Parathyroid adenoma (tissue), 2 donors: Measurements from ENCODE around the gene TDP2.

ENCODE experiments used
- H2AFZ ChIP-seq: fragments of 300-600 bp; sonication (generic); one replicate; pipeline ENCODE4 v1.7.0; 2017; ENCODE audit warnings: antibody characterized with exemption, mild to moderate bottlenecking
- H3K27ac ChIP-seq: fragments of 300-600 bp; sonication (generic); one replicate; pipeline ENCODE4 v1.7.0; 2017
- H3K27me3 ChIP-seq: fragments of 300-600 bp; sonication (generic); one replicate; pipeline ENCODE4 v1.7.0; 2017; ENCODE audit warnings: low read length; ENCODE audit not compliant: control insufficient read depth, insufficient read depth
- H3K36me3 ChIP-seq: fragments of 300-600 bp; sonication (generic); one replicate; pipeline ENCODE4 v1.7.0; 2017; ENCODE audit warnings: low read length; ENCODE audit not compliant: control insufficient read depth, insufficient read depth
- H3K4me1 ChIP-seq: fragments of 300-600 bp; sonication (generic); one replicate; pipeline ENCODE4 v1.7.0; 2017; ENCODE audit warnings: control low read depth
- H3K4me2 ChIP-seq: fragments of 300-600 bp; sonication (generic); one replicate; pipeline ENCODE4 v1.7.0; 2017; ENCODE audit warnings: low read length
- H3K4me3 ChIP-seq: fragments of 300-600 bp; sonication (generic); one replicate; pipeline ENCODE4 v1.7.0; 2017; ENCODE audit warnings: low read depth, low read length
- H3K79me2 ChIP-seq: fragments of 300-600 bp; sonication (generic); one replicate; pipeline ENCODE4 v1.7.0; 2017; ENCODE audit warnings: control low read depth
- H3K9ac ChIP-seq: fragments of 300-600 bp; sonication (generic); one replicate; pipeline ENCODE4 v1.7.0; 2017; ENCODE audit warnings: mild to moderate bottlenecking
- H3K9me3 ChIP-seq: fragments of 300-600 bp; sonication (generic); one replicate; pipeline ENCODE4 v1.7.0; 2017; ENCODE audit warnings: low read length; ENCODE audit not compliant: control insufficient read depth
- TF ChIP-seq, protein P1 (sequence below): fragments of 300-600 bp; sonication (generic); IDR thresholded peaks from one replicate; pipeline ENCODE4 v1.7.0; 2017; ENCODE audit warnings: antibody characterized with exemption, mild to moderate bottlenecking
- donor health status: primary hyperparathyroidism.

Gene TDP2

DNA sequence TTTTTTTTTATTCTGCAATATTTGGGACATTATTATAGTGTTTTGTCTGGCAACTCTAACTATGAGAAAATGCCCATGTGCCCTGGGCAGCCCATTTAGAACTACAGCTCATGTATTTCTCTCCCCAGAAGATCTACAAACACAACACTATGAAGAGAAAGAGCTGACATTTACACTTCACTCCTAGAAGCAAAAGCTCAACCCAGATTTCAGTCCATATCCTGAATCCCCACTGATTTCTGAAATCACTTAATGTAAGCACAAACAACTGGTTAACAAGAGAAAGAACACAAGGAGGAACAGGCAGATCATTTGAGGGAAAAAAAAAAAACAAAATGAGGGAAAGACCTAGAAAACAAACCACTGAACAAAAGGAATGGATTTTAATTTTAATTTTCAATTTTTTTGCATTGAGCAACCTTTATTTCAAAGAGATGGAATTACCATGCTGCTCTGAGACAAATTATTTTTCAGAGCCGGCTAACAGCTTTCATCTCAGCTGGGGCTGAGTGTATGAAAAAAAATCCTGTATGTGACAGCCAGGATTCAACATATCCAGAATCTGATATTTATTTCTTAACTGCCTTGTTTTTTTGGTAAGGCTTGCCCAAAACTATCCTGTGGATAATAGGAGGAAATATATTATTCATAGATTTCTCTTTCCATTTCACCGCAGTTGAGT, 53.2 kb downstream of the TDP2 start:
- TF ChIP-seq, protein P1, sequence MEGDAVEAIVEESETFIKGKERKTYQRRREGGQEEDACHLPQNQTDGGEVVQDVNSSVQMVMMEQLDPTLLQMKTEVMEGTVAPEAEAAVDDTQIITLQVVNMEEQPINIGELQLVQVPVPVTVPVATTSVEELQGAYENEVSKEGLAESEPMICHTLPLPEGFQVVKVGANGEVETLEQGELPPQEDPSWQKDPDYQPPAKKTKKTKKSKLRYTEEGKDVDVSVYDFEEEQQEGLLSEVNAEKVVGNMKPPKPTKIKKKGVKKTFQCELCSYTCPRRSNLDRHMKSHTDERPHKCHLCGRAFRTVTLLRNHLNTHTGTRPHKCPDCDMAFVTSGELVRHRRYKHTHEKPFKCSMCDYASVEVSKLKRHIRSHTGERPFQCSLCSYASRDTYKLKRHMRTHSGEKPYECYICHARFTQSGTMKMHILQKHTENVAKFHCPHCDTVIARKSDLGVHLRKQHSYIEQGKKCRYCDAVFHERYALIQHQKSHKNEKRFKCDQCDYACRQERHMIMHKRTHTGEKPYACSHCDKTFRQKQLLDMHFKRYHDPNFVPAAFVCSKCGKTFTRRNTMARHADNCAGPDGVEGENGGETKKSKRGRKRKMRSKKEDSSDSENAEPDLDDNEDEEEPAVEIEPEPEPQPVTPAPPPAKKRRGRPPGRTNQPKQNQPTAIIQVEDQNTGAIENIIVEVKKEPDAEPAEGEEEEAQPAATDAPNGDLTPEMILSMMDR = no peak
- no peaks in the 10 kb centered on the region for H3K36me3 ChIP-seq
- H3K9ac ChIP-seq = no peak overlapping the region

GRCh38 chr6:24610672-24611071, 56.0 kb downstream of the TDP2 start:
- H3K27me3 ChIP-seq = no peaks in the 10 kb centered on the region
- no peak overlapping the region for H3K9ac ChIP-seq
- H3K36me3 ChIP-seq = no peaks in the 10 kb centered on the region
- H3K4me3 ChIP-seq = no peak overlapping the region
- H3K27ac ChIP-seq = no peak overlapping the region
- H3K9me3 ChIP-seq = no peaks in the 10 kb centered on the region
- H3K79me2 ChIP-seq = no peaks in the 10 kb centered on the region
- no peak overlapping the region for H2AFZ ChIP-seq
- H3K4me2 ChIP-seq = no peak overlapping the region
- H3K4me1 ChIP-seq = no peaks in the 10 kb centered on the region
- TF ChIP-seq, protein P1 = no peak

More for the DNA sequence above, 53.2 kb downstream of the TDP2 start:
- Histone ChIP-seq H3K9me3 (no peaks in the 10 kb centered on the region), H3K27me3 (no peaks in the 10 kb centered on the region), H3K27ac (no peak overlapping the region), H2AFZ (no peak overlapping the region), H3K4me3 (no peak overlapping the region), H3K4me1 (no peaks in the 10 kb centered on the region), H3K79me2 (no peaks in the 10 kb centered on the region), H3K4me2 (no peak overlapping the region)

DNA sequence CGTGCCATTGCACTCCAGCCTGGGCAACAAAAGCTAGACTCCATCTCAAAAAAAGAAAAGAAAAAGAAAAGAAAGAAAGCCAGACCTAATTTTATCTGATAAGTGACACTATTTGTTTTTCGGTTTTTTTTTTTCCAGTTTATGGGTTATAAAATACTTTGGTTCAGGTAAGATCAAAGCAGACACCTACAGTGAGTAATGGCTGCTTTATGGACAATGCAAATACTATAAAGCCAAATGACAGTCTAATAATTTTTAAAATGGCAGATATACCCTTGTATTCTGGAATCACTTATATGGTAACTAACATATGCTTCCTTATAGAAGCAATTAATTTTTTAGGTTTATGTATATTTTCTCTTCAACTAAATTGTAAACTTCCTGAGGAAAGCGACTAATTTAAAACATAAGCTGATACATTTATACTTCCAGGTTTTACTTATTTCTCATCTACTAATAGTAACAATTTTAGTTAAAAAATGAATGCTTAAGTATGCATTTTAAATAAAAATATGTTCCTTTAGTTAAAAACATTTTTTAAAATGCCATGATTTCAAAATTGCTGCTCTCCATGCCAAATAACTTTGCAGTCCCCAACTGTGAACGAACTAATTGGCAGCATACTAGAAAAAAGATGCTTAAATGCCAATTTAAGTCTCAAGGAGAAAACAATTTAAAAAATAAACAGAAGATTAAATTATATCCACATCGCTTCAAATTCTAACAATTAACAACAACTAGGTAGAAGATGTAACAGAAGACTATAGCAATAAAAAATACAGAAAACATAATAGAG, 59.2 kb downstream of the TDP2 start:
- H3K4me2 ChIP-seq = no peak overlapping the region
- H3K4me3 ChIP-seq = no peak overlapping the region
- no peaks in the 10 kb centered on the region for H3K9me3 ChIP-seq
- H3K27me3 ChIP-seq = no peaks in the 10 kb centered on the region
- H3K27ac ChIP-seq = no peak overlapping the region
- H3K36me3 ChIP-seq = no peaks in the 10 kb centered on the region
- H2AFZ ChIP-seq = no peak overlapping the region
- H3K79me2 ChIP-seq = no peaks in the 10 kb centered on the region
- TF ChIP-seq, protein P1 = no peak
- no peaks in the 10 kb centered on the region for H3K4me1 ChIP-seq
- no peak overlapping the region for H3K9ac ChIP-seq

DNA sequence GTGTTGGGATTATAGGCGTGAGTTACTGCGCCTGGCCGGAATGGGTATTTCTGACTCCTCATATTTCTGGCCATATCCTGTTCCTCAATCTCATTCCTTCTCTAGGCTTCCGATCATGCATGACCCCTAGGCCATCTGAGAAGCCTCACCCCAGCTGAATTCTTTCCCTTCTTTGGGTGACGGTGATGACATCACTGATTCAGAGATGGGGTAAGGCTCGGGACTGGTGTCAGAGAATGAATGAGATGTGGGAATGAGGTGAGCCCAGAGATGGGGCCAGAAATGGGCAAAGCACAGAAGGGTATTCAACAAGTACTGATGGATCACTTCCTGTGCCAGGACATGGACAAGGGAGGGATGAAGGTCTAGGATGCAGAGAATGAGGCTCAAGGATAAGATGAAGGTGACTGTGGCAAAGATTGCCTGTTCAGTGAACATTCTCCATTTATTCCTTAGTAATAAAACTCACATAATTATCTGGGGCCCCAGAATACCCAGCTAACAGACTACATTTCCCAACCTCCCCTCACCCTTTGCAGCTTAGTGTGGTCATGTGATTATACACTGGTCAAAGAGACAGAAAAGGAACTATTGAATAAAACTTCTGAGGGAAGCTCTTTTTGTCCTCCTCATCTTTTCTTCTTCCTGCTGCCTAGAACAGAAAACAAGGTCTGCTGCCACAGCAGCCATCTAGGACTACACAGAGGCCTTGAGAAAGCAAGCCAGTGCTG, 60.3 kb downstream of the TDP2 start:
- TF ChIP-seq, protein P1 = no peak
- Histone ChIP-seq H2AFZ (no peak overlapping the region), H3K9me3 (no peaks in the 10 kb centered on the region), H3K36me3 (no peaks in the 10 kb centered on the region), H3K9ac (no peak overlapping the region), H3K79me2 (no peaks in the 10 kb centered on the region), H3K4me1 (no peaks in the 10 kb centered on the region), H3K4me3 (no peak overlapping the region), H3K4me2 (no peak overlapping the region), H3K27me3 (no peaks in the 10 kb centered on the region), H3K27ac (no peak overlapping the region)
